GM19193 (cell line): Measurements from ENCODE around the gene KAT5.

Experiments used
- POLR2A ChIP-seq: IDR thresholded peaks from 4 replicates; pipeline ENCODE4 v1.6.1; 2011; ENCODE audit not compliant: insufficient read depth, insufficient read length; ENCODE audit errors: extremely low read depth

KAT5 gene

GRCh38 chr11:65701686-65702085 lies 10.4 kb upstream of the KAT5 start:
- TF ChIP-seq POLR2A: no peak

GRCh38 chr11:65703846-65704245 lies 8.2 kb upstream of the KAT5 start:
- TF ChIP-seq POLR2A: no peak

GRCh38 chr11:65708451-65708850 lies 3.6 kb upstream of the KAT5 start:
- no peak for TF ChIP-seq POLR2A

- no peak for TF ChIP-seq POLR2A
These were observed 2.4 kb upstream of the KAT5 start for GRCh38 chr11:65709661-65710060.

DNA sequence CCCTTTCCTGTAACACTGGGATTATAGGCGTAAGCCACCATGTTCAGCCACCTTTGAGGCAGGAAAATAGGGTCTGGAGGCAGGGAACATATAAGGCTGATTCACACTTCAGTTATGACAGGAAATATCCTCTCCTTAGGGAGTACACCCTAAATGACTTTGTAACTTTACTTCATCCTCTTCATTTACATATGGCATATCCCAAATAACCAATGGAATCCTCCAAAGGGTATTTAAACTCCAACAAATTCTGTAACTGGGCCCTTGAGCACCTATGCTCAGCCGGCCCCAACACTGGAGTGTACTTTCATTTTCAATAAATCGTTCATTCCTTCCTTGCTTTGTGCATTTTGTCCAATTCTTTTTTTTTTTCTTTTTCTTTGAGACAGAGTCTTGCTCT lies 1.6 kb upstream of the KAT5 start:
- TF ChIP-seq POLR2A: no peak

DNA sequence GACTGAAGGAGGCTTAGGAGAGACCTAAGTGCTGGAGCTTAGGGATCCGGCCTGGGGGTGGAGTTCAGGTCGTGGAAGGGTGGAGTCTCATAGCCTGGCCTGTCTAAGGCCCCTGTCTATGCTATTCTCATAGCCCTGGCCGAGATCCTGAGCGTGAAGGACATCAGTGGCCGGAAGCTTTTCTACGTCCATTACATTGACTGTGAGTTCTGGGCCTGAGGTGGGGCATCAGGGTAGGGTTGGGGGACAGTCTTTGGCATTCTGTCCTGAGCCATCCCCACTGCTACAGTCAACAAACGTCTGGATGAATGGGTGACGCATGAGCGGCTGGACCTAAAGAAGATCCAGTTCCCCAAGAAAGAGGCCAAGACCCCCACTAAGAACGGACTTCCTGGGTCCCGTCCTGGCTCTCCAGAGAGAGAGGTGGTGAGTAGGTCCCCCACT lies 603 bp downstream of the KAT5 start:
- TF ChIP-seq POLR2A: no peak

DNA sequence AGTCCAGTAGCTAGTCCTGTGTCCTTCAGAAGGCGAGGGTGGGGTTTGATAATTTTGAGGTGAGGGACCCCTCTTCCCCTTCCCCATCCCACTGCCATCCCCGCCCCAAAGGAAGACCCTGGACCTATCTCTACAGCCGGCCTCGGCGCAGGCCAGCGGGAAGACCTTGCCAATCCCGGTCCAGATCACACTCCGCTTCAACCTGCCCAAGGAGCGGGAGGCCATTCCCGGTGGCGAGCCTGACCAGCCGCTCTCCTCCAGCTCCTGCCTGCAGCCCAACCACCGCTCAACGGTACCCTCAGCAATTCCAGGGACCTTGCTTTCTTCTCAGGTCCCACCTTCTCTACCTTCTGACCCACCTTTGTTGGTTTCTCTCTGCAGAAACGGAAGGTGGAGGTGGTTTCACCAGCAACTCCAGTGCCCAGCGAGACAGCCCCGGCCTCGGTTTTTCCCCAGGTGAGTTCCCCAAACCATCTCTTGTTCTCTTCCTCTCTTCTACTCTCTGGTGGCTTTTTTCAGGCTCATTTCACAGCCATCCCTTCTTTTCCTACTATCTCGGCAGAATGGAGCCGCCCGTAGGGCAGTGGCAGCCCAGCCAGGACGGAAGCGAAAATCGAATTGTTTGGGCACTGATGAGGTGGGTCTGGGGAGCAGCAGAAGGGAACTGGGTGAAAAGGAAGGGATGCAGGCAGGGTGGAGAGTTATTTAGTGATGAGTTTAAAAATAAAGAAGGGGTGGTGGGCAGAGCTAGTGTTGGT lies 1.3 kb downstream of the KAT5 start:
- no peak for TF ChIP-seq POLR2A

- TF ChIP-seq POLR2A: no peak
These were observed 2.4 kb downstream of the KAT5 start for GRCh38 chr11:65714433-65714832.

- TF ChIP-seq POLR2A: no peak
These were observed 4.2 kb downstream of the KAT5 start for GRCh38 chr11:65716302-65716701.

GRCh38 chr11:65716774-65717405 lies 4.8 kb downstream of the KAT5 start:
- TF ChIP-seq POLR2A: peak; percentile 26

- TF ChIP-seq POLR2A: no peak
These were observed 5.9 kb downstream of the KAT5 start for GRCh38 chr11:65717906-65718305.

DNA sequence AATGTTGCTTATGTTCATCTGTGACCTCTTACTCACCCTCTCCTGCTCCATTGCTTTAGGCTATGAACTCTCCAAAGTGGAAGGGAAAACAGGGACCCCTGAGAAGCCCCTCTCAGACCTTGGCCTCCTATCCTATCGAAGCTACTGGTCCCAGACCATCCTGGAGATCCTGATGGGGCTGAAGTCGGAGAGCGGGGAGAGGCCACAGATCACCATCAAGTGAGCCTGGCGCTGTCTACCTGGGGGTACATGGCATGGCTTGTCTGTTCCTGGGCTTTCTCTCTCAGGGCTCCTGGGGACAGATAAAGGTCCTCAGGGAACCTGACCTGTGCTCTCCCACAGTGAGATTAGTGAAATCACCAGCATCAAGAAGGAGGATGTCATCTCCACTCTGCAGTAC lies 6.5 kb downstream of the KAT5 start:
- TF ChIP-seq POLR2A: no peak

DNA sequence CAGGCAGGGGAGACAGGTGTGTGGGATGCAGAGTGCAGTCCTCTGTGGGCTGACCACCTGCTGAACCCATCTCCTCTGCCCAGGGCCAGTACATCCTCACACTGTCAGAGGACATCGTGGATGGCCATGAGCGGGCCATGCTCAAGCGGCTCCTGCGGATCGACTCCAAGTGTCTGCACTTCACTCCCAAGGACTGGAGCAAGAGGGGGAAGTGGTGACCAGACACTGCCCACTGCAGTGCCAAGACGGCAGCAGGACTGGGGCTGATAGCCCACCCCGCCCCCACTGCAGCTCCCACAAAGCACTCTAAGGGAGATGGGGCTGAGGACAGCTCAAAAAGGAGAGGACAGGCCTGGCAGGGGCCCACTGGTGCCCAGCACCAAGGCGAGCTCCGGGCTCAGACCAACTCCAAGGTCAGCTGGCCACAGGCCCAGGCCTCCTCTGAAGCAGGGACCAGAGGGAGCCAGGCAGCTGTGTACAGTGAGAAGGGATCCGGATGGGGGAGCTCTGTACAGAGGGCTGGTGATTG lies 7.0 kb downstream of the KAT5 start:
- no peak for TF ChIP-seq POLR2A

GRCh38 chr11:65719871-65720210 lies 7.8 kb downstream of the KAT5 start:
- no peak for TF ChIP-seq POLR2A

- TF ChIP-seq POLR2A: peak; percentile 89
These were observed 8.3 kb downstream of the KAT5 start, which contains the start of gene RNASEH2C for GRCh38 chr11:65720211-65720934. Gene RNASEH2C (minus strand): TSS chr11:65720798. CDS start chr11:65720758, 40 bp downstream.
